HEK293 (cell line): Measurements from ENCODE around the gene NFRKB.
A peak's percentile ranks its signal among the peaks of the same experiment; 100 is the strongest.

Source experiments
- CTCF ChIA-PET: fragments of 350-600 bp; formaldehyde crosslinking; extraction: SDS; loops from one replicate; lab custom pipeline; 2021; ENCODE audit warnings: antibody characterized with exemption; lab: Yijun Ruan, JAX
- POLR2A ChIA-PET: fragments of 300-600 bp; formaldehyde crosslinking; extraction: SDS; loops from one replicate; lab custom pipeline; 2020; ENCODE audit warnings: antibody characterized with exemption, inconsistent platforms; lab: Yijun Ruan, JAX
- H3K27ac ChIP-seq: fragments of 200-500 bp; sonication (Bioruptor generic); 2 replicates; pipeline ENCODE4 v1.5.1; 2014; ENCODE audit warnings: low read depth, low read length, control low read depth, inconsistent platforms; ENCODE audit errors: extremely low read depth
- H3K36me3 ChIP-seq, 2 experiments: fragments of 200-500 bp in 1 of 2; sonication (Bioruptor generic) in 1 of 2; 1 replicate in 1 of 2; 2 replicates in 1 of 2; pipeline ENCODE4 v1.5.1; 2014 to 2017; ENCODE audit warnings: inconsistent platforms in 2 of 2, low read length in 2 of 2; ENCODE audit not compliant: control insufficient read depth in 2 of 2, insufficient read depth in 1 of 2
- H3K4me1 ChIP-seq: fragments of 200-500 bp; sonication (Bioruptor generic); 2 replicates; pipeline ENCODE4 v1.5.1; 2014; ENCODE audit warnings: mild to moderate bottlenecking, low read length, inconsistent platforms; ENCODE audit not compliant: control insufficient read depth, insufficient read depth
- H3K4me3 ChIP-seq: 2 replicates; pipeline ENCODE4 v1.5.1; 2011; ENCODE audit warnings: low read depth, mild to moderate bottlenecking, control low read depth, low read length, moderate library complexity
- H3K9me3 ChIP-seq: fragments of 200-500 bp; sonication (Bioruptor generic); 2 replicates; pipeline ENCODE4 v1.5.1; 2014; ENCODE audit warnings: low read depth, low read length, inconsistent platforms; ENCODE audit not compliant: control insufficient read depth, insufficient read depth
- BCL11A ChIP-seq: fragments of 450-650 bp; formaldehyde crosslinking; IDR thresholded peaks from 2 replicates; pipeline ENCODE4 v1.5.1; 2016; ENCODE audit warnings: low read depth, missing biosample characterization, missing genetic modification characterization
- EGR2 ChIP-seq: fragments of 450-650 bp; formaldehyde crosslinking; IDR thresholded peaks from 2 replicates; pipeline ENCODE4 v1.5.1; 2016; ENCODE audit warnings: low read depth, missing biosample characterization, missing genetic modification characterization
- ELK4 ChIP-seq: IDR thresholded peaks from 2 replicates; pipeline ENCODE4 v1.6.1; 2011; ENCODE audit warnings: mild to moderate bottlenecking, low read depth, low read length, borderline replicate concordance
- GLIS1 ChIP-seq: fragments of 450-650 bp; formaldehyde crosslinking; IDR thresholded peaks from 2 replicates; pipeline ENCODE4 v1.5.1; 2016; ENCODE audit warnings: missing biosample characterization, missing genetic modification characterization
- KLF17 ChIP-seq: fragments of 450-650 bp; formaldehyde crosslinking; IDR thresholded peaks from 2 replicates; pipeline ENCODE4 v1.5.1; 2016; ENCODE audit warnings: missing biosample characterization, missing genetic modification characterization
- KLF9 ChIP-seq: fragments of 450-650 bp; formaldehyde crosslinking; IDR thresholded peaks from 2 replicates; pipeline ENCODE4 v1.5.1; 2016; ENCODE audit warnings: missing biosample characterization, missing genetic modification characterization, low read depth
- PATZ1 ChIP-seq: fragments of 450-650 bp; formaldehyde crosslinking; IDR thresholded peaks from 2 replicates; pipeline ENCODE4 v1.5.1; 2016; ENCODE audit warnings: missing biosample characterization, missing genetic modification characterization
- PBX3 ChIP-seq: sonication (generic); formaldehyde crosslinking; IDR thresholded peaks from 2 replicates; pipeline ENCODE4 v1.8.1; 2022; ENCODE audit warnings: mild to moderate bottlenecking, moderate library complexity, missing genetic modification reagents
- REPIN1 ChIP-seq: fragments of 450-650 bp; formaldehyde crosslinking; IDR thresholded peaks from 2 replicates; pipeline ENCODE4 v1.5.1; 2017; ENCODE audit warnings: missing biosample characterization, missing genetic modification characterization, low read depth
- ZBTB20 ChIP-seq: fragments of 450-650 bp; formaldehyde crosslinking; IDR thresholded peaks from 2 replicates; pipeline ENCODE4 v1.5.1; 2016; ENCODE audit warnings: missing biosample characterization, missing genetic modification characterization
- ZBTB26 ChIP-seq: fragments of 450-650 bp; formaldehyde crosslinking; optimal IDR thresholded peaks from 2 replicates; pipeline ENCODE3; 2016; ENCODE audit warnings: missing biosample characterization, mild to moderate bottlenecking, missing genetic modification characterization
- ZBTB48 ChIP-seq: fragments of 450-650 bp; formaldehyde crosslinking; IDR thresholded peaks from 2 replicates; pipeline ENCODE4 v1.5.1; 2016; ENCODE audit warnings: missing biosample characterization, missing genetic modification characterization
- ZBTB8A ChIP-seq: fragments of 450-650 bp; formaldehyde crosslinking; IDR thresholded peaks from 2 replicates; pipeline ENCODE4 v1.5.1; 2016; ENCODE audit warnings: missing biosample characterization, missing genetic modification characterization
- ZFHX2 ChIP-seq: fragments of 450-650 bp; formaldehyde crosslinking; conservative IDR thresholded peaks from 2 replicates; pipeline ENCODE4 v1.5.1; 2016; ENCODE audit warnings: missing biosample characterization, missing genetic modification characterization
- ZFP41 ChIP-seq: fragments of 450-650 bp; formaldehyde crosslinking; IDR thresholded peaks from 2 replicates; pipeline ENCODE4 v1.5.1; 2016; ENCODE audit warnings: missing biosample characterization, missing genetic modification characterization, borderline replicate concordance
- ZIC2 ChIP-seq: fragments of 450-650 bp; formaldehyde crosslinking; IDR thresholded peaks from 2 replicates; pipeline ENCODE4 v1.5.1; 2016; ENCODE audit warnings: missing biosample characterization, missing genetic modification characterization
- ZNF155 ChIP-seq: fragments of 450-650 bp; formaldehyde crosslinking; IDR thresholded peaks from 2 replicates; pipeline ENCODE4 v1.5.1; 2016; ENCODE audit warnings: missing biosample characterization, missing genetic modification characterization
- ZNF404 ChIP-seq: fragments of 450-650 bp; formaldehyde crosslinking; IDR thresholded peaks from 2 replicates; pipeline ENCODE4 v1.5.1; 2017; ENCODE audit warnings: missing biosample characterization, missing genetic modification characterization
- ZNF48 ChIP-seq: fragments of 450-650 bp; formaldehyde crosslinking; IDR thresholded peaks from 2 replicates; pipeline ENCODE4 v1.5.1; 2016; ENCODE audit warnings: missing biosample characterization, missing genetic modification characterization
- ZNF521 ChIP-seq: fragments of 450-650 bp; formaldehyde crosslinking; IDR thresholded peaks from 2 replicates; pipeline ENCODE4 v1.5.1; 2017; ENCODE audit warnings: missing biosample characterization, mild to moderate bottlenecking, missing genetic modification characterization
- ZNF549 ChIP-seq: fragments of 450-650 bp; IDR thresholded peaks from 2 replicates; pipeline ENCODE4 v1.5.1; 2018; ENCODE audit warnings: missing biosample characterization, missing genetic modification characterization, mild to moderate bottlenecking, inconsistent platforms, moderate library complexity
- ZNF658 ChIP-seq: fragments of 450-650 bp; formaldehyde crosslinking; IDR thresholded peaks from 2 replicates; pipeline ENCODE4; 2016; ENCODE audit warnings: missing biosample characterization, missing genetic modification characterization
- ZNF670 ChIP-seq: fragments of 450-650 bp; formaldehyde crosslinking; IDR thresholded peaks from 2 replicates; pipeline ENCODE4 v1.5.1; 2016; ENCODE audit warnings: missing biosample characterization, missing genetic modification characterization, low read depth
- ZNF830 ChIP-seq: fragments of 450-650 bp; IDR thresholded peaks from 2 replicates; pipeline ENCODE4 v1.5.0; 2018; ENCODE audit warnings: missing biosample characterization, missing genetic modification characterization, low read depth, mild to moderate bottlenecking, moderate library complexity
- ZSCAN18 ChIP-seq: fragments of 450-650 bp; formaldehyde crosslinking; IDR thresholded peaks from 2 replicates; pipeline ENCODE4 v1.5.1; 2016; ENCODE audit warnings: missing biosample characterization, missing genetic modification characterization
- TF ChIP-seq, protein P1 (sequence below): fragments of 450-650 bp; formaldehyde crosslinking; IDR thresholded peaks from 2 replicates; pipeline ENCODE4 v1.5.1; 2017; ENCODE audit warnings: missing biosample characterization, missing genetic modification characterization
- TF ChIP-seq, protein P2 (sequence below): fragments of 450-650 bp; formaldehyde crosslinking; IDR thresholded peaks from 2 replicates; pipeline ENCODE4 v1.5.1; 2016; ENCODE audit warnings: missing biosample characterization, missing genetic modification characterization

NFRKB gene

DNA sequence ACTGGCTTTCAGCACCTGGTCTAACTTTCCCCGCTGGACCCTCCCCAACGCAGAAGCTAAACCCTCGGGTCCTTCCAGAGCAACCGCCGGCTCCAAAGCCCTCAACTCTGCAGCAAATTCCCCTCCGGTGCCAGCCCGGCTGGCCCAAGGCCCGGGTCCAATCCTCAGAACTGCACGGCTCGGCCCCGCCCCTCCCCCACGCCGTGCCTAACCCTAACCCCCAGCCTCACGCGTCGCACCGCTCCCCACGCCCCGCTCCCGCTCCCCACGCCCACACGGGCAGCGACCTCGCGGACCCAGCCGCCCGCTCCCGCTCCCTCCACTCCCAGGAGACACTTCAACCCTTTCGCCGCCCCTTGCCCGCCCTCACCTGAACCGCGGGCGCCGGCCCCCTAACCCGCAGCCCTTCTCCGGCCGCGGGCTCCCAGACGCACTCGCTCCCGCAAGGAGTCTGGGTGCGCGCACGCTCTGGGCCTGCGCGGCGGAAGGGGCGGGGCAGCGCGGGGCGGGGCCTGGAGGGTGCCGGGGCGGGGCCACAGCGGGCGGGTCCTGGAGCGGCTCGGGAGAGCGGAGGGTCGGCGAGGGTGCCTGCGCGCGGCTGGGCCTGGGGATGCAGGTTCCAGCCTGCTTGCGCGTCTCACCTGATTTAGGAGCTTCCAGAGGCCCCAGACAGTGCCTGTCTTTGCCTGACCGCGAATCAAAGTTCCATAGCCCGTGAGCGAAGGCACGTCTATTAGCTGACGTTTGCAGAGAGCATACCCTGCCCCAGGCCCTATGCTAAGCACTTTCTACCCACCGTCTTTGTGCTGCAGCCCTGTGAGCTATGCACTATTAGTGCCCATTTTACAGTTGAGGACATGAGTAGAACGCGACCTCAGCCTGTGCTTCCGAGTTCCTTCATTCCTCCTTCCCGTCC, at the start of gene NFRKB (continued):
- TF ChIP-seq ZIC2 (tag by site-specific recombination), result no peak
- no peak for TF ChIP-seq ZNF404
- no peak; the same call in 1 of the 2 replicates for TF ChIP-seq PBX3 (CRISPR knock-in tag)
- TF ChIP-seq ZBTB20 (tag by site-specific recombination), result no peak; the same call in 1 of the 2 replicates
- no peak for TF ChIP-seq ZNF549 (tag by site-specific recombination)
- TF ChIP-seq ZBTB48, result peak; percentile 72
- TF ChIP-seq ZBTB26, result peak; percentile 90
- TF ChIP-seq ZNF658, result no peak
- TF ChIP-seq ZNF521 (tag by site-specific recombination), result no peak
- TF ChIP-seq REPIN1 (tag by site-specific recombination), result no peak
- TF ChIP-seq ZBTB8A, result peak; percentile 90
- TF ChIP-seq BCL11A (tag by site-specific recombination), result no peak
- TF ChIP-seq PATZ1 (tag by site-specific recombination), result peak; percentile 79
- TF ChIP-seq GLIS1, result 0 out of 2 replicates have a peak, but pooled peaks have one; percentile 37
- TF ChIP-seq EGR2 (tag by site-specific recombination), result peak; percentile 82
- TF ChIP-seq ELK4, result no peak

- H3K4me3 ChIP-seq, result no peak overlapping the region
- H3K4me1 ChIP-seq, result no peaks in the 10 kb centered on the region
- H3K36me3 ChIP-seq, result peaks cover 0 to 33% of the 10 kb centered on the region in 2 experiments; a peak in 1 of 3 replicates
- ChIA-PET CTCF (no interaction called here), POLR2A (no interaction called here)
- H3K27ac ChIP-seq, result no peak overlapping the region
- H3K9me3 ChIP-seq, result no peaks in the 10 kb centered on the region
- TF ChIP-seq ZNF830 (tag by site-specific recombination) (no peak), ZSCAN18 (tag by site-specific recombination) (no peak), ZFHX2 (tag by site-specific recombination) (no peak), KLF9 (no peak), ZNF670 (tag by site-specific recombination) (no peak), ZNF48 (no peak), ZFP41 (tag by site-specific recombination) (no peak), KLF17 (tag by site-specific recombination) (no peak), ZNF155 (tag by site-specific recombination) (no peak)
- TF ChIP-seq, protein P1, sequence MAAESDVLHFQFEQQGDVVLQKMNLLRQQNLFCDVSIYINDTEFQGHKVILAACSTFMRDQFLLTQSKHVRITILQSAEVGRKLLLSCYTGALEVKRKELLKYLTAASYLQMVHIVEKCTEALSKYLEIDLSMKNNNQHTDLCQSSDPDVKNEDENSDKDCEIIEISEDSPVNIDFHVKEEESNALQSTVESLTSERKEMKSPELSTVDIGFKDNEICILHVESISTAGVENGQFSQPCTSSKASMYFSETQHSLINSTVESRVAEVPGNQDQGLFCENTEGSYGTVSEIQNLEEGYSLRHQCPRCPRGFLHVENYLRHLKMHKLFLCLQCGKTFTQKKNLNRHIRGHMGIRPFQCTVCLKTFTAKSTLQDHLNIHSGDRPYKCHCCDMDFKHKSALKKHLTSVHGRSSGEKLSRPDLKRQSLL (tag by site-specific recombination), result no peak
- TF ChIP-seq, protein P2, sequence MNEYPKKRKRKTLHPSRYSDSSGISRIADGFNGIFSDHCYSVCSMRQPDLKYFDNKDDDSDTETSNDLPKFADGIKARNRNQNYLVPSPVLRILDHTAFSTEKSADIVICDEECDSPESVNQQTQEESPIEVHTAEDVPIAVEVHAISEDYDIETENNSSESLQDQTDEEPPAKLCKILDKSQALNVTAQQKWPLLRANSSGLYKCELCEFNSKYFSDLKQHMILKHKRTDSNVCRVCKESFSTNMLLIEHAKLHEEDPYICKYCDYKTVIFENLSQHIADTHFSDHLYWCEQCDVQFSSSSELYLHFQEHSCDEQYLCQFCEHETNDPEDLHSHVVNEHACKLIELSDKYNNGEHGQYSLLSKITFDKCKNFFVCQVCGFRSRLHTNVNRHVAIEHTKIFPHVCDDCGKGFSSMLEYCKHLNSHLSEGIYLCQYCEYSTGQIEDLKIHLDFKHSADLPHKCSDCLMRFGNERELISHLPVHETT (tag by site-specific recombination), result no peak
These were observed 49.3 kb upstream of the NFRKB start for GRCh38 chr11:129944696-129945095.
